22Rv1 (cell line): ENCODE data around the gene RSU1.

Experiments used
- H3K27ac ChIP-seq: fragments of 450-650 bp; 2 replicates; pipeline ENCODE4 v1.5.1; 2017
- CTCF ChIP-seq: fragments of 450-650 bp; IDR thresholded peaks from 2 replicates; pipeline ENCODE4 v1.5.1; 2017; ENCODE audit warnings: mild to moderate bottlenecking
- ZFX ChIP-seq: fragments of 450-650 bp; IDR thresholded peaks from 2 replicates; pipeline ENCODE4 v1.6.1; 2017; ENCODE audit warnings: antibody characterized with exemption, borderline replicate concordance

RSU1 gene

GRCh38 chr10:16685551-16685950 is 131.7 kb downstream of the RSU1 start:
- TF ChIP-seq ZFX: no peak
- no peak for TF ChIP-seq CTCF

GRCh38 chr10:16681521-16681920 is 135.7 kb downstream of the RSU1 start:
- TF ChIP-seq ZFX (no peak), CTCF (no peak)
- H3K27ac ChIP-seq: no peak overlapping the region

More at GRCh38 chr10:16685551-16685950, 131.7 kb downstream of the RSU1 start:
- no peak overlapping the region for H3K27ac ChIP-seq

- H3K27ac ChIP-seq: no peak overlapping the region
- TF ChIP-seq CTCF (no peak), ZFX (no peak)
These were observed 137.7 kb downstream of the RSU1 start for GRCh38 chr10:16679511-16679910.

DNA sequence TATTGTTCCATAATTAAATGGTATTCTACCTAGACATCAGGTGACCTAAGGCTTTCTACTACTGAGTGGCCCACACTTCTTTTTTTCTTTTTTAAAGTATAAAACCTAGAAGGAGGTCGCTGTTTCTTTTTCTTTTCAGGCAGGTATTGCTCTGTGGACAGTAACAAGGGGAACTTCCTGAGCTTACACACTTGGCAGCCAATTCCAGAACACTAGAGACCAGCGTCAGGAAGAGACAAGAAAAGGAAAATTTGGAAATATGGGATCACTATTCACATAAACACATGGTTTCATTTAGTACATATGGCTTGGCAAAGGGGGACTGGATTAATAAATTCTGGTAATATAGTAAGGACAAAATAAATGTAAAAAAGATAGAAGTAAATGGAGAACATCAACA is 141.9 kb downstream of the RSU1 start:
- no peak overlapping the region for H3K27ac ChIP-seq
- TF ChIP-seq ZFX: no peak
- TF ChIP-seq CTCF: no peak

GRCh38 chr10:16674147-16674703 is 143.0 kb downstream of the RSU1 start:
- TF ChIP-seq CTCF (no peak), ZFX (no peak)
- no peak overlapping the region for H3K27ac ChIP-seq

DNA sequence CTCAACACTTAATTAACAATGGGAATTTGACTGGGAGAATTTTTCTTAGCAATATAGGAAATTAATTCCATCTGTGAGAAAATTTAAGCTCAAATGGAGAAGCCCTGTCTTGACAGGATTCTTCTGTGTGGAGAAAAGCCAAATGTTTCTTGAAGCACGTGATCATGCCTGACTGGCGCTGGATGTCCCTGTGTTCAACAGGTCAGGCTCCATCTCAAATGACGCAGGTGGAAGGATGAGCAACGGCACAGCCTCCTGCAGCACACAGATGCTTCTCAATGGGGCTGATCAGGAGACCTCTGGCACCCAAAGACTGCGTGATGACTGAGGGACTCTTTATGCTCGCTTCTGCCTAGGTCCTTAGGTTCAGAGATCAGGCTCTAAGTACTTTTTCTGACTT is 143.8 kb downstream of the RSU1 start:
- TF ChIP-seq CTCF (no peak), ZFX (no peak)
- H3K27ac ChIP-seq: no peak overlapping the region

- H3K27ac ChIP-seq: no peak overlapping the region
- TF ChIP-seq CTCF: no peak
- TF ChIP-seq ZFX: no peak
These were observed 153.8 kb downstream of the RSU1 start for GRCh38 chr10:16663444-16663843.
